Medulla oblongata (tissue), 1 donor: ENCODE measurements around the gene TNFRSF13B.

Experiments used
- DNase-seq: peaks from one replicate; pipeline ENCODE4 v3.0.0-alpha.2; 2015; ENCODE audit errors: extremely low spot score

The TNFRSF13B gene

DNA sequence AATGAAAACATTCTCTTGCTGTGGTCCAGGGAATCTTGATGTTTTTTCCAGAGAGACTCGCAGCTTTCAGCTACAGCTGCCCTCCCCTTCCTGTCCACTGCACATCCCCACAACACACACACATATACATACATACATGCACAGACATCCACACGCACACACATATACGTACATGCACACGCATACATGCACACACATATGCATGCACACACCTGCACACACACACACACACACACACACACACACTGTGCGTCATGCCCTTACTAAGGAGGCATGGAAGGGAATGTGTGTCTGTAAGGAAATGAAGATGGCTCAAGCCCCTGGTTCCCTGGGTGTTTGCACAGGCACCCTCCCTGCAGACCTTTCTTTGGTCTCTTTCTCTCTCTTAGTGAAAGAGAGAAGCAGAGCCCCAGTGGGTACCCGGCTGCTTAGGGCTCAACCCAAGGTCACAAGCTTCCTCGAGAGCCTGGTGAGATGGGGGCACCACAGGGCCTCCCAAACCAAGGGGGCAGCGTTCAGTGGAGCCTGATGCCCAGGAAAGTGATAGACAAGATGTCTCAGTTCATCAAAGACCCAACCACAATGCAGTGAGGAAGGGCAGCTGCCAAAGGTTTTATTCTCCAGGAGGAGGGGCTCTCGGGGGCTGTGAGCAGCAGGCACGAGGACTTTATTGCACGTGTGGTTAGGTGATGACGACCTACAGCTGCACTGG, 33.3 kb downstream of the TNFRSF13B start:
- no peak for DNase-seq

GRCh38 chr17:16938031-16938430, 33.9 kb downstream of the TNFRSF13B start:
- DNase-seq = no peak

DNA sequence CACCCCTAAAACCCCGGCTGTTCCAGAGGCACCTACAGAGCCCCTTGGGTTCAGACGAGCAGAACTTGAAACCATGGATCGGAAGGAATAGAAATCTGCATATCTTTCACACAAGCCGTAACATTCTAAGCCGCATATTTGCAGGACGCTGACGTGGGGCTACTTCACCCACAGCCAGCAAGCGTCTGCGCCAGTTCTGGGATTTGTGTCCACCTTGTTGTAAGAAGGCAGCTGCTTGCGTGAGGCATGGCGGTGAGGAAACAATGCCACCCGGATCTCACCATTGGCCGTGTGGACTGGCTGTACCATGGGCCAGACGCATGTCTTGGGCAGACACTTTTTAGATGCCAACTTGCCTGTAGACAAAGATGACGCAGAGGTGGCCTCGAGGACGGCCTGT, 34.5 kb downstream of the TNFRSF13B start:
- DNase-seq = no peak

- DNase-seq = no peak
Measured at GRCh38 chr17:16936536-16937310, 35.2 kb downstream of the TNFRSF13B start.

DNA sequence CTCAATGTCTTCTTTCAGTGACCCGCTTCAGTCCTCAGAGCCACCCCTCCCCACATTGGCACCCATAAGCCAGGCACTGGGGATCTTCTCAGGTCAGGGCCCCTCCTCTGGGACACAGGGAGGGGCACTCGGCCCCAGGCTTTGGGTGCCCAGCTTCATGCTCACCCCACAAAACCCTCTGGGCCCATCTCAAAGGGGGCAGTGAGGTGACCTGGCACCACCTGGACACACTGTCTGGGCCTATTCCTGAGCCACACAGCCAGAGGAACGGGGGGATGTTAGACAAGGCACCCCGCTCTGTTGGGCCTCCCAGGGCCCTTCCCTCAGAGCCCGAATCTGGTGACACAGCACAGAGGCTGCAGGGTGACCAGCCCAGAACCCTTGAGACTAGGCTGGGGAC, 36.1 kb downstream of the TNFRSF13B start:
- no peak for DNase-seq

DNA sequence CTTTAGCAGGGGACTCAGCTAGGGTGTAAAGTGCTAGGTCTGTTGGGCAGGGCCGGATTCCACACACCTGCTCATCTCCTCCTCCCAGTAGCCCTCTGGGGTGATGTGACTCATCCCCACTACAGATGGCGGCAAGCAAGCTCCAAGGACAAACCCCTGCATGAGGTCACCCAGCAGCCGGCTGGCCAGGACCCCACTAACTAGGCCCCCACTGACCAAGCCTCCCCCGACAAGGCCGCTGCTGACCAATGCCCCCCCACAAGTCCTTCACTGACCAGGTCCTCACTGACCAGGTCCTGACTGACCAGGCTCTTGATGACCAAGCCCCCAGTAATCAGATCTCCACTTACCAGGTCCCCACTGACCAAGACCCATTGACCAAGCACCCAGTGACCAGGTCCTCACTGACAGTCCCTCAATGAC, 36.7 kb downstream of the TNFRSF13B start:
- DNase-seq = no peak

GRCh38 chr17:16934836-16935235, 37.1 kb downstream of the TNFRSF13B start:
- DNase-seq = no peak

GRCh38 chr17:16934133-16934795, 37.7 kb downstream of the TNFRSF13B start:
- no peak for DNase-seq

DNA sequence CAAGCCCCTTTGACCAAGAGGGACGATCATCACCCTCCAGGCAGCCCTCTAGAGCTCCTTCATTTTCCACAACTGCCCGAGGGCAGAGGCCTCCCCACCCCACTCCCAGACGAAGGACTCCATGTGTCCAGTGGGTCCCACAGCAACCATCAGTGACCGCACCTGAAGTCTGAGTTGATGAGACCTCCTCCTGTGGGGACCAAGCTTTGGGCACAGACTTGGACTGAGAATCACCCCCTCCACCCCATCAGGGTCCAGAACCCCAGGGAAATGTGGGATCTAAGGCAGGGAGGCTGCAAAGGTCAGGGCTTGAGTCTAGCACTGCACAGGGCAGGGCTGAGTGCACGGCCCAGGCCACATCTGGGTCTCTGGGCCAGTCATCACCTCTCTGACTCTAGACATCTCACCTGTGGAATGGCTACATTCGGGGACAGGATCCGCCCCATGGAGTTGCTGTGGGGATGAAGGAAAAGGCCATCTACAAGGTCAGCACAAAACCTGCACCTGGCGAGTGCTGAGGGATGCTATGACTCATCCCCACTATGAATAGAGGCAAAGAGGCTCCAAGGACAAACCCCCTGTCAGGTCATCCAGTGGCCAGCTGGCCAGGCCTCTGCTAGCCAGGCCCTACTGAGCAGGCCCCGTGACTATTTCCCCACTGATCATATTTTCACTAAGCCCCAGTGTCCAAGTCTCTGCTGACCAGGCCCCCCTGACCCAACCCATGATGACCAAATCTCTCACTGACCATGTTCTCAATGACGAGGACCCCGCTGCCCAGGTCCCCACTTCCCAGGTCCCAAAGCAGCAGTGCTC, 38.4 kb downstream of the TNFRSF13B start:
- no peak for DNase-seq

- no peak for DNase-seq
Measured at GRCh38 chr17:16932611-16933010, 39.3 kb downstream of the TNFRSF13B start.

DNA sequence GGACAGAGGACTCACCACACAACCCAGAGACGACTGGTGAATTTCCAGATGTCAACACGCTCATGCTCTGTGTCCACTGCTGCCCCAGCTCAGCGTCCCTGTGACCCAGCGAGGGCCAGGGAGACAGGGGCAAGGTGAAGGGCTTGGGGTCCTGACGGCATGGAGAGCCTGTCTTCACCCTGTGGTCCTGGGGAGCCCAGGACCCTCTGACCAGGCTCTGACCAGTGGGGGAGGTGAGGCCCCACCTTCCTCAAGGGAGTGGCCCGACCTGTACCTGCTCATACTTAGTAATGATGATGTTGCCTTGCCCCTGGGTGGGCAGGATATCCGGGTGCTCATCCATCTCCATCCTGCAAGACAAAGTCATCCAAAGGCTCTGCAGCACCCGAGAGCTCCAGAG, 39.8 kb downstream of the TNFRSF13B start:
- DNase-seq = no peak

DNA sequence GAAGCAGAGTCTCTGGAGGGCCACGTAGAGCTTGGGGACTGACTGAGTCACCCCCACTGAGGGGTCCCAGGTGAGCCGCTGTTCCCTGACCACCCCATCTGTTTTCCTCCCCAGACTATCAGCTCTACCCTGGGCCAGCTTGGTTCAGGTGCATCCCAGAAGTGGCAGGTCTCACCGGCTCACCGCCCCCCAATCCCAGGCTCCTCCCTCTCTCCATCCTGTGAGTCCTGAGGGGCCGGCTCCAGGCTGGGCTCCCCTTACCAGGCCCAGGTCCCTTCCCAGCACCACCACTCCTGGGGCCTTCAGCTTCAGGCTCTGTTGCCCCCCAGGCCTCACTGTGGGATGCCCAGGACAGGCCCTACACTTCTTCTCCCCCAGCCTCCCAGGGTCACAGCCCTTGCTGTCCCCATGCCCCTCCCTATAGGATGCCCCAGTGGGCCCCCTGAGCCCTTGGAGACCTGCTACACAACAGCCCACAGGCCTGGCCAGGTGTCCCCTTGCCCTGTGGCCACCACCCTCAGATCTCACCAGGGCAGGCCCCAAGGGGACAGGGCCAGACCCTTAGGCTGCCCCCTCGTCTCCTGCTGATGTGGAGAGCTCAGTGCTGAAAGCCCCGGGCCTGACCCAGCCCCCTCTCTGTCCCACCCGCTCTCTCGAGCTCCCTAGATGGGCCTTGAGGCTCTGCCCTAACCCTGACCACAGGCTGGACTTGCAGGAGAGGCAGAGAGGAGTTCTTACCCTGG, 40.4 kb downstream of the TNFRSF13B start:
- DNase-seq = no peak

DNA sequence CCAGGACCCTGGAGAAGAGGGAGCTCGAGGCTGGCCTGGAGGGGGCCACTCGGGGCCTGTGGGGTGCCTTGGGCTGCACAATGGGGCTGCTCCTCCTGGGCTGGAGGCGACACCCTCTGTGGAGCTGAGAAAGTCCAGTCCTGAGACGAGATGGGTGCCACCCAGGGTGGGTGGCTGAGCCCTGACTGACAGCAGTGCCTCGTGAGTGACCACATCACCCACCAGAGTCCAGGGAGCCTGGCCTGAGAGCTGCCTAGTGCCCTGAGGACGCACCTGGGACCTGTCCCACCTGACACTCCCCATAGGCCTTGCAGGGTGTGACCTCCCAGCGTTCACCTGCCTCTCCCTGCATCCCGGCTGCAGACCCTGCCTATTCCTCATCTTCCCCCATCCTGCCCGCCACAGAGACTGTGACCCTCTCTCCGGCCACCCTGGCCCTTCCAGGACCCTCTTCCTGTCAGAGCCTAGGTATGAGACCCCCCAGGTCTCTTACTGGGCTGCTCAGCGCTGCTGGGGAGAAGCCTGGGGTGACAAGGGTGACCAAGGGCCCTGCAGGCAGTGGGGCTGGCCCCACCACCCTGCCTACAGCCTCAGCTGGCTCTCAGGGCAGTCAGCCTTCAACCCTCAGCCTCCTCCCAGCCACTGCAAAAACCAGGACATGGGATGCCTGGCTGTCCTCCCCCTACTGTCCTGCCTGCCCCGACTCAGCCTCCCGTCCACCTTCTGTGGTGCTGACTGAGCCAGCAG, 41.2 kb downstream of the TNFRSF13B start:
- DNase-seq = no peak

GRCh38 chr17:16929757-16930520, 42.0 kb downstream of the TNFRSF13B start:
- DNase-seq = no peak

GRCh38 chr17:16929035-16929680, 42.8 kb downstream of the TNFRSF13B start:
- no peak for DNase-seq

- DNase-seq = no peak
Measured at GRCh38 chr17:16928406-16929034, 43.4 kb downstream of the TNFRSF13B start.

GRCh38 chr17:16927641-16928321, 44.1 kb downstream of the TNFRSF13B start:
- no peak for DNase-seq
